H9 (cell line): Measurements from ENCODE around the gene FAM149B1. TPM values are rescaled to one million over a fixed set of nuclear protein-coding genes. Genes with fewer than 3 reads are reported as not detected.

ENCODE experiments used
- DNase-seq: peaks from one replicate; pipeline ENCODE4 v3.0.0-alpha.2; 2017
- H2AFZ ChIP-seq: one replicate; pipeline ENCODE4 v1.6.1; 2013; ENCODE audit warnings: mild to moderate bottlenecking, low read length, control low read depth, moderate library complexity
- H2AK5ac ChIP-seq: 2 replicates; pipeline ENCODE4 v1.6.1; 2013; ENCODE audit warnings: low read length, control low read depth, mixed read lengths; ENCODE audit not compliant: insufficient read length
- H2BK120ac ChIP-seq: one replicate; pipeline ENCODE4 v1.6.1; 2013; ENCODE audit warnings: low read depth, mild to moderate bottlenecking, low read length, control low read depth, inconsistent platforms; ENCODE audit not compliant: poor library complexity, severe bottlenecking
- H2BK12ac ChIP-seq: 2 replicates; pipeline ENCODE4 v1.6.1; 2013; ENCODE audit warnings: low read length, control low read depth, mixed read lengths, low read depth; ENCODE audit not compliant: insufficient read length
- H2BK15ac ChIP-seq: 2 replicates; pipeline ENCODE4 v1.6.1; 2013; ENCODE audit warnings: low read depth, low read length, control low read depth
- H2BK20ac ChIP-seq: one replicate; pipeline ENCODE4 v1.6.1; 2013; ENCODE audit warnings: low read depth, mild to moderate bottlenecking, low read length, control low read depth, inconsistent platforms; ENCODE audit not compliant: poor library complexity, severe bottlenecking
- H2BK5ac ChIP-seq: 2 replicates; pipeline ENCODE4 v1.6.1; 2013; ENCODE audit warnings: low read length, control low read depth, mixed read lengths; ENCODE audit not compliant: insufficient read length
- H3K14ac ChIP-seq: 2 replicates; pipeline ENCODE4 v1.6.1; 2013; ENCODE audit warnings: low read length, control low read depth; ENCODE audit not compliant: insufficient read depth
- H3K18ac ChIP-seq: 2 replicates; pipeline ENCODE4 v1.6.1; 2013; ENCODE audit warnings: low read depth, mild to moderate bottlenecking, mixed read lengths, low read length, control low read depth; ENCODE audit not compliant: insufficient read length
- H3K23ac ChIP-seq: 2 replicates; pipeline ENCODE4 v1.6.1; 2013; ENCODE audit warnings: low read length, control low read depth, mixed read lengths, low read depth; ENCODE audit not compliant: insufficient read length
- H3K23me2 ChIP-seq: 2 replicates; pipeline ENCODE4 v1.6.1; 2013; ENCODE audit warnings: low read depth, mild to moderate bottlenecking, mixed read lengths, low read length, control low read depth; ENCODE audit not compliant: insufficient read length, poor library complexity, severe bottlenecking
- H3K27ac ChIP-seq: 2 replicates; pipeline ENCODE4 v1.5.1; 2013; ENCODE audit warnings: low read length, control low read depth, mixed read lengths, low read depth; ENCODE audit not compliant: insufficient read length
- H3K27me3 ChIP-seq: 2 replicates; pipeline ENCODE4 v1.6.1; 2013; ENCODE audit warnings: low read length, control low read depth, inconsistent platforms; ENCODE audit not compliant: insufficient read depth
- H3K4ac ChIP-seq: 2 replicates; pipeline ENCODE4 v1.6.1; 2013; ENCODE audit warnings: low read depth, mild to moderate bottlenecking, control low read depth, inconsistent platforms, low read length, moderate library complexity
- H3K4me1 ChIP-seq: 2 replicates; pipeline ENCODE4 v1.6.1; 2013; ENCODE audit warnings: low read length, control low read depth, inconsistent platforms; ENCODE audit not compliant: insufficient read depth
- H3K4me2 ChIP-seq: 2 replicates; pipeline ENCODE4 v1.6.1; 2013; ENCODE audit warnings: low read length, control low read depth, mixed read lengths; ENCODE audit not compliant: insufficient read length, insufficient read depth
- H3K56ac ChIP-seq: 2 replicates; pipeline ENCODE4 v1.6.1; 2013; ENCODE audit warnings: low read depth, mild to moderate bottlenecking, mixed read lengths, low read length, control low read depth; ENCODE audit not compliant: insufficient read length
- H3K79me1 ChIP-seq: 2 replicates; pipeline ENCODE4 v1.6.1; 2013; ENCODE audit warnings: low read depth, mild to moderate bottlenecking, moderate library complexity, low read length, control low read depth, inconsistent platforms; ENCODE audit not compliant: insufficient read depth, poor library complexity, severe bottlenecking
- H3K79me2 ChIP-seq: 2 replicates; pipeline ENCODE4 v1.6.1; 2013; ENCODE audit warnings: low read length, control low read depth, inconsistent platforms; ENCODE audit not compliant: insufficient read depth
- H3K9ac ChIP-seq: 2 replicates; pipeline ENCODE4 v1.6.1; 2013; ENCODE audit warnings: low read length, control low read depth, mixed read lengths; ENCODE audit not compliant: insufficient read length; ENCODE audit errors: extremely low read depth
- H3K9me3 ChIP-seq: one replicate; pipeline ENCODE4 v1.6.1; 2013; ENCODE audit warnings: low read depth, low read length, inconsistent platforms; ENCODE audit not compliant: control insufficient read depth
- H3T11ph ChIP-seq: one replicate; pipeline ENCODE4 v1.6.1; 2013; ENCODE audit warnings: mild to moderate bottlenecking, low read length, control low read depth, inconsistent platforms
- H4K20me1 ChIP-seq: one replicate; pipeline ENCODE4 v1.6.1; 2013; ENCODE audit not compliant: control insufficient read depth, insufficient read length, insufficient read depth
- H4K5ac ChIP-seq: 2 replicates; pipeline ENCODE4 v1.6.1; 2013; ENCODE audit warnings: low read depth, mild to moderate bottlenecking, mixed read lengths, low read length, control low read depth; ENCODE audit not compliant: insufficient read length
- H4K8ac ChIP-seq: replicated peaks from 2 replicates; pipeline ENCODE4 v1.6.1; 2013; ENCODE audit warnings: low read length, control low read depth, mixed read lengths, low read depth; ENCODE audit not compliant: insufficient read length
- H4K91ac ChIP-seq: 2 replicates; pipeline ENCODE4 v1.6.1; 2013; ENCODE audit warnings: low read depth, mild to moderate bottlenecking, moderate library complexity, mixed read lengths, low read length, control low read depth; ENCODE audit not compliant: insufficient read length
- H3K27ac Mint-ChIP-seq, 3 experiments: 2 replicates in 2 of 3; 3 replicates in 1 of 3; pipeline ENCODE4 v1.8.0; 2020 to 2021; ENCODE audit warnings: mixed read lengths in 3 of 3, mild to moderate bottlenecking in 1 of 3, moderate library complexity in 1 of 3
- H3K27me3 Mint-ChIP-seq: 2 replicates; pipeline ENCODE4 v1.8.0; 2021; ENCODE audit warnings: low read depth, mild to moderate bottlenecking, moderate library complexity, mixed read lengths
- H3K36me3 Mint-ChIP-seq, 3 experiments: 2 replicates in 2 of 3; 3 replicates in 1 of 3; pipeline ENCODE4 v1.8.0; 2020 to 2021; ENCODE audit warnings: low read depth in 3 of 3, mixed read lengths in 3 of 3; ENCODE audit not compliant: insufficient read depth in 1 of 3
- H3K4me1 Mint-ChIP-seq, 2 experiments: 2 replicates each; pipeline ENCODE4 v1.8.0; 2020; ENCODE audit warnings: mixed read lengths in 2 of 2
- H3K4me3 Mint-ChIP-seq, 2 experiments: 2 replicates in 1 of 2; 3 replicates in 1 of 2; pipeline ENCODE4 v1.8.0; 2020 to 2021; ENCODE audit warnings: mild to moderate bottlenecking in 2 of 2, mixed read lengths in 2 of 2, moderate library complexity in 1 of 2
- H3K9me3 Mint-ChIP-seq, 2 experiments: 2 replicates in 1 of 2; 3 replicates in 1 of 2; pipeline ENCODE4 v1.8.0; 2020; ENCODE audit warnings: mild to moderate bottlenecking in 2 of 2, mixed read lengths in 2 of 2, moderate library complexity in 1 of 2
- CTCF ChIP-seq: fragments of 200-600 bp; sonication (generic); conservative IDR thresholded peaks from 3 replicates; pipeline ENCODE4 v1.8.0; 2021; ENCODE audit warnings: antibody characterized with exemption, mild to moderate bottlenecking
- WGBS: extraction: QIAGEN DNeasy Blood & Tissue Kit; methylation state at CpG from one replicate; pipeline ENCODE4 v1.1.7; 2013; ENCODE audit warnings: missing lambda C conversion rate, low lambda C conversion rate, mixed read lengths; ENCODE audit not compliant: insufficient read length; ENCODE audit errors: extremely low coverage; 5-methylcytosine and 5-hydroxymethylcytosine counted together
- total RNA-seq: library from RNA; stranded (reverse); gene quantifications from 2 replicates; pipeline ENCODE4 v1.2.1, GENCODE V29; 2021

FAM149B1 gene
- total RNA-seq, 1 experiment from 2014 or later, result 17.9 TPM

- Mint-ChIP-seq H3K4me1 (no peaks in the 10 kb centered on the region), H3K27ac (no peak overlapping the region), H3K4me3 (no peak overlapping the region), H3K36me3 (0 out of 7 replicates have a peak, but pooled peaks cover 0 to 2% (median 0%) of the 10 kb centered on the region in 3 experiments), H3K9me3 (no peaks in the 10 kb centered on the region), H3K27me3 (no peaks in the 10 kb centered on the region)
- Histone ChIP-seq H3K18ac (no peak overlapping the region), H3K14ac (no peak overlapping the region), H3K23ac (no peak overlapping the region), H3K4me1 (no peaks in the 10 kb centered on the region), H2BK120ac (no peak overlapping the region), H2AFZ (no peak overlapping the region), H2BK5ac (no peak overlapping the region), H3T11ph (no peak overlapping the region), H4K91ac (no peak overlapping the region), H3K27ac (no peak overlapping the region), H3K56ac (no peak overlapping the region), H2AK5ac (no peak overlapping the region), H3K79me2 (no peaks in the 10 kb centered on the region), H4K8ac (no peak overlapping the region), H3K9ac (no peak overlapping the region), H3K79me1 (no peaks in the 10 kb centered on the region), H4K20me1 (no peaks in the 10 kb centered on the region), H2BK15ac (no peak overlapping the region), H2BK12ac (no peak overlapping the region), H4K5ac (no peak overlapping the region), H3K23me2 (no peaks in the 10 kb centered on the region), H3K4me2 (no peak overlapping the region), H2BK20ac (no peak overlapping the region), H3K4ac (no peak overlapping the region), H3K27me3 (no peaks in the 10 kb centered on the region), H3K9me3 (no peaks in the 10 kb centered on the region)
- TF ChIP-seq CTCF, result no peak
- DNase-seq, result no peak
- WGBS, result no CpG with 5 or more reads among the region's 5 CpGs
Observed at GRCh38 chr10:73190188-73190587, 22.3 kb downstream of the FAM149B1 start.
